ENCODE data around the gene EFNA4.

DNA sequence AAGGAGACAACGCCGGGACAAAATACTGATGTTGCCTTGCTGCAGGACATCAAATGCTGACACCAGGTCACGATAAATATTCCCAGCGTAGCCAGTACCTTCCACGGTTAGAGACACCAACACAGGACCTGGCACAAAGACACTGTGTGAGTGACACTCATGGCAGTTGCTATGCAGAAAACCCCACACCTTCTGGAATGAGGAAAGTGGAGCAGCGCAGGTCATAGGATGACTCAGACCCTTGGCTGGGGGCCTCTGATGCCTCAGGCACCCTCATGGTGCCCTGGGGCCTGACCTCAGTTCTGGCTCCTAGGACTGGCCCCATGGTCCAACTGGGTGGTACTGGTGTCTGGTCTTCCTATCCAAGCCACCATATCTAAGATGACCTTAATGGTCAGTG, 37.0 kb upstream of the EFNA4 start:
- TF ChIP-seq EZH2 (IDR thresholded peaks at IDR 0.05; ENCODE audit: insufficient read depth, poor library complexity, severe bottlenecking) = no peak
- no peak for TF ChIP-seq EZH2phosphoT487 (IDR thresholded peaks at IDR 0.05; ENCODE audit: insufficient read depth, low read depth)

Data from GM23248 (cell line).